ENCODE results near the gene H6PD.
A peak's percentile ranks its signal among the peaks of the same experiment; 100 is the strongest.

H6PD gene

GRCh38 chr1:9234223-9235095 is at the start of gene H6PD:
TSS of gene H6PD (plus strand) at chr1:9234774. CDS start at chr1:9244935, 10,161 bp downstream.
- peak; percentile 47 for DNase-seq (ENCODE audit: low read depth)

GRCh38 chr1:9186082-9186859 is 48.3 kb upstream of the H6PD start:
- no peak for DNase-seq (ENCODE audit: low read depth)

- no peak for DNase-seq (ENCODE audit: low read depth)
Observed at GRCh38 chr1:9187004-9187403, 47.6 kb upstream of the H6PD start.

- no peak for DNase-seq (ENCODE audit: low read depth)
Observed at GRCh38 chr1:9190234-9190633, 44.3 kb upstream of the H6PD start.

GRCh38 chr1:9191231-9191630 is 43.3 kb upstream of the H6PD start:
- no peak for DNase-seq (ENCODE audit: low read depth)

- DNase-seq (ENCODE audit: low read depth) = no peak
Observed at GRCh38 chr1:9192578-9193232, 41.9 kb upstream of the H6PD start.

GRCh38 chr1:9193233-9193625 is 41.3 kb upstream of the H6PD start:
- no peak for DNase-seq (ENCODE audit: low read depth)

GRCh38 chr1:9194024-9194423 is 40.5 kb upstream of the H6PD start:
- no peak for DNase-seq (ENCODE audit: low read depth)

GRCh38 chr1:9195651-9196050 is 38.9 kb upstream of the H6PD start:
- DNase-seq (ENCODE audit: low read depth) = no peak

- peak; percentile 40 for DNase-seq (ENCODE audit: low read depth)
Observed at GRCh38 chr1:9196129-9197040, 38.2 kb upstream of the H6PD start.

- no peak for DNase-seq (ENCODE audit: low read depth)
Observed at GRCh38 chr1:9197186-9198099, 37.1 kb upstream of the H6PD start.

GRCh38 chr1:9198538-9199361 is 35.8 kb upstream of the H6PD start:
- DNase-seq (ENCODE audit: low read depth) = no peak

- no peak for DNase-seq (ENCODE audit: low read depth)
Observed at GRCh38 chr1:9200441-9200840, 34.1 kb upstream of the H6PD start.

GRCh38 chr1:9201401-9202239 is 33.0 kb upstream of the H6PD start:
- no peak for DNase-seq (ENCODE audit: low read depth)

- DNase-seq (ENCODE audit: low read depth) = no peak
Observed at GRCh38 chr1:9202240-9202870, 32.2 kb upstream of the H6PD start.

GRCh38 chr1:9203511-9203982 is 31.0 kb upstream of the H6PD start:
- no peak for DNase-seq (ENCODE audit: low read depth)

GRCh38 chr1:9204156-9204720 is 30.3 kb upstream of the H6PD start:
- no peak for DNase-seq (ENCODE audit: low read depth)

- DNase-seq (ENCODE audit: low read depth) = no peak
Observed at GRCh38 chr1:9207086-9207485, 27.5 kb upstream of the H6PD start.
